Nephron progenitor cell (in vitro differentiated cells): ENCODE measurements around the gene ZNF74.
"Not testable (repeated sequence)": the region's sequence is repeated elsewhere in the genome, so short reads cannot be mapped to it uniquely, and the experiment has no call there.

ENCODE experiments used
- DNase-seq: peaks from one replicate; pipeline ENCODE4 v3.0.0; 2021
- H3K27ac Mint-ChIP-seq: 2 replicates; pipeline ENCODE4 v1.8.0; 2021; ENCODE audit warnings: mild to moderate bottlenecking, moderate library complexity, mixed read lengths
- H3K27me3 Mint-ChIP-seq: 2 replicates; pipeline ENCODE4 v1.8.0; 2021; ENCODE audit warnings: mild to moderate bottlenecking, low read depth, mixed read lengths; ENCODE audit not compliant: poor library complexity
- H3K36me3 Mint-ChIP-seq: 2 replicates; pipeline ENCODE4 v1.8.0; 2021; ENCODE audit warnings: low read depth, mixed read lengths
- H3K4me1 Mint-ChIP-seq: 2 replicates; pipeline ENCODE4 v1.8.0; 2021; ENCODE audit warnings: mixed read lengths
- H3K4me3 Mint-ChIP-seq: 2 replicates; pipeline ENCODE4 v1.8.0; 2021; ENCODE audit warnings: mild to moderate bottlenecking, moderate library complexity, mixed read lengths
- H3K9me3 Mint-ChIP-seq: 2 replicates; pipeline ENCODE4 v1.8.0; 2021; ENCODE audit warnings: mild to moderate bottlenecking, moderate library complexity, mixed read lengths
- CTCF ChIP-seq: fragments of 200-600 bp; sonication (generic); IDR thresholded peaks from 2 replicates; pipeline ENCODE4 v1.5.0; 2021; ENCODE audit warnings: antibody characterized with exemption

ZNF74 gene

GRCh38 chr22:20393705-20394476 is at the start of gene ZNF74:
Gene ZNF74, plus strand, starts transcription at chr22:20394151. Its CDS starts 478 bp downstream, at chr22:20394629.
- peaks cover 6% of the 10 kb centered on the region for H3K9me3 Mint-ChIP-seq
- H3K4me1 Mint-ChIP-seq = peaks cover 45% of the 10 kb centered on the region
- peaks cover 14% of the 10 kb centered on the region for H3K36me3 Mint-ChIP-seq
- H3K4me3 Mint-ChIP-seq = peak within 1 kb of the TSS; percentile 85
- TF ChIP-seq CTCF = no peak
- H3K27me3 Mint-ChIP-seq = peaks cover 26% of the 10 kb centered on the region
- peak; percentile 86 for DNase-seq
- peak within 1 kb of the TSS; percentile 94 for H3K27ac Mint-ChIP-seq

- H3K27me3 Mint-ChIP-seq, DNase-seq, H3K27ac Mint-ChIP-seq, H3K4me3 Mint-ChIP-seq, H3K4me1 Mint-ChIP-seq, H3K36me3 Mint-ChIP-seq, H3K9me3 Mint-ChIP-seq: not testable (repeated sequence)
Observed at GRCh38 chr22:20346553-20346952, 47.4 kb upstream of the ZNF74 start.

GRCh38 chr22:20352536-20352935 is 41.4 kb upstream of the ZNF74 start:
- not testable (repeated sequence) for H3K4me1 Mint-ChIP-seq, H3K36me3 Mint-ChIP-seq, H3K4me3 Mint-ChIP-seq, DNase-seq, H3K27ac Mint-ChIP-seq
- Mint-ChIP-seq H3K27me3 (peaks cover 13% of the 10 kb centered on the region), H3K9me3 (peaks cover 15% of the 10 kb centered on the region)

GRCh38 chr22:20354238-20354975 is 39.5 kb upstream of the ZNF74 start:
- no peak for DNase-seq
- H3K9me3 Mint-ChIP-seq = peaks cover 15% of the 10 kb centered on the region
- H3K27me3 Mint-ChIP-seq = peaks cover 9% of the 10 kb centered on the region
- H3K36me3 Mint-ChIP-seq = no peaks in the 10 kb centered on the region
- H3K4me3 Mint-ChIP-seq = no peak overlapping the region
- no peak overlapping the region for H3K27ac Mint-ChIP-seq
- no peaks in the 10 kb centered on the region for H3K4me1 Mint-ChIP-seq
- TF ChIP-seq CTCF = no peak

GRCh38 chr22:20355939-20356636 is 37.9 kb upstream of the ZNF74 start:
- DNase-seq, H3K36me3 Mint-ChIP-seq, H3K27me3 Mint-ChIP-seq, H3K27ac Mint-ChIP-seq, H3K4me1 Mint-ChIP-seq, H3K4me3 Mint-ChIP-seq: not testable (repeated sequence)
- peaks cover 15% of the 10 kb centered on the region for H3K9me3 Mint-ChIP-seq

- H3K4me3 Mint-ChIP-seq, H3K27ac Mint-ChIP-seq, H3K36me3 Mint-ChIP-seq, DNase-seq, H3K4me1 Mint-ChIP-seq, H3K27me3 Mint-ChIP-seq: not testable (repeated sequence)
- H3K9me3 Mint-ChIP-seq = peaks cover 15% of the 10 kb centered on the region
Observed at GRCh38 chr22:20356906-20357305, 37.0 kb upstream of the ZNF74 start.

GRCh38 chr22:20357967-20358366 is 36.0 kb upstream of the ZNF74 start:
- peaks cover 19% of the 10 kb centered on the region for H3K9me3 Mint-ChIP-seq
- not testable (repeated sequence) for H3K27me3 Mint-ChIP-seq, H3K27ac Mint-ChIP-seq, DNase-seq, H3K36me3 Mint-ChIP-seq, H3K4me3 Mint-ChIP-seq, H3K4me1 Mint-ChIP-seq

- H3K4me1 Mint-ChIP-seq, H3K4me3 Mint-ChIP-seq, H3K36me3 Mint-ChIP-seq, H3K27ac Mint-ChIP-seq, DNase-seq, H3K27me3 Mint-ChIP-seq: not testable (repeated sequence)
- peaks cover 19% of the 10 kb centered on the region for H3K9me3 Mint-ChIP-seq
Observed at GRCh38 chr22:20358503-20359239, 35.3 kb upstream of the ZNF74 start.

- not testable (repeated sequence) for H3K4me1 Mint-ChIP-seq, H3K27ac Mint-ChIP-seq, H3K4me3 Mint-ChIP-seq, DNase-seq, H3K36me3 Mint-ChIP-seq
- H3K27me3 Mint-ChIP-seq = peaks cover 11% of the 10 kb centered on the region
- peaks cover 10% of the 10 kb centered on the region for H3K9me3 Mint-ChIP-seq
Observed at GRCh38 chr22:20360261-20360660, 33.7 kb upstream of the ZNF74 start.

GRCh38 chr22:20360866-20361751 is 32.8 kb upstream of the ZNF74 start:
- H3K9me3 Mint-ChIP-seq, DNase-seq, H3K4me3 Mint-ChIP-seq, H3K27ac Mint-ChIP-seq, H3K36me3 Mint-ChIP-seq, H3K4me1 Mint-ChIP-seq: not testable (repeated sequence)
- peaks cover 11% of the 10 kb centered on the region for H3K27me3 Mint-ChIP-seq

GRCh38 chr22:20361752-20362229 is 32.2 kb upstream of the ZNF74 start:
- DNase-seq, H3K9me3 Mint-ChIP-seq, H3K36me3 Mint-ChIP-seq, H3K4me1 Mint-ChIP-seq, H3K27ac Mint-ChIP-seq, H3K4me3 Mint-ChIP-seq: not testable (repeated sequence)
- H3K27me3 Mint-ChIP-seq = peaks cover 11% of the 10 kb centered on the region
